Peyer's patch (tissue), 4 donors: ENCODE measurements around the gene PTH. TPM values are rescaled to one million over a fixed set of nuclear protein-coding genes. Genes with fewer than 3 reads are reported as not detected.

Experiments
- DNase-seq, 3 donors: peaks; one replicate each; pipeline ENCODE4 v3.0.0-alpha.2; 2017 to 2019
- H3K27ac ChIP-seq, 4 donors: fragments of 200-600 bp; sonication (generic); one replicate each; pipeline ENCODE4 v1.5.1; 2016 to 2019
- H3K27me3 ChIP-seq, 2 donors: fragments of 200-600 bp; sonication (generic); one replicate each; pipeline ENCODE4 v1.5.1; 2019
- H3K36me3 ChIP-seq, 3 donors: fragments of 200-600 bp; sonication (generic); one replicate each; pipeline ENCODE4 v1.5.1; 2016 to 2019
- H3K4me1 ChIP-seq, 4 donors: fragments of 200-600 bp; sonication (generic); one replicate each; pipeline ENCODE4 v1.5.1; 2016 to 2019
- H3K4me3 ChIP-seq, 4 donors: fragments of 200-600 bp; sonication (generic); 1 replicate in 3 of 4; 2 replicates in 1 of 4; pipeline ENCODE4 v1.5.1; 2016 to 2019; ENCODE audit warnings: mild to moderate bottlenecking in 1 of 4
- H3K9me3 ChIP-seq, 4 donors: fragments of 200-600 bp; sonication (generic); one replicate each; pipeline ENCODE4 v1.5.1; 2016 to 2019; ENCODE audit warnings: mild to moderate bottlenecking in 1 of 4
- CTCF ChIP-seq, 6 experiments: fragments of 450-650 bp in 4 of 6; fragments of 200-600 bp in 2 of 6; sonication (generic) in 1 of 6; IDR thresholded peaks; one replicate each; pipeline ENCODE4 v1.5.1; 2017 to 2019; ENCODE audit warnings: antibody characterized with exemption in 6 of 6, mild to moderate bottlenecking in 3 of 6, moderate library complexity in 1 of 6
- POLR2A ChIP-seq, 2 donors: fragments of 450-650 bp; IDR thresholded peaks; one replicate each; pipeline ENCODE4 v1.5.1; 2017; ENCODE audit warnings: antibody characterized with exemption in 2 of 2, mild to moderate bottlenecking in 2 of 2, moderate library complexity in 2 of 2
- total RNA-seq, 4 donors: library from RNA; depleted of rRNA; stranded (reverse); fragments of >200 nt; gene quantifications; one replicate each; pipeline ENCODE4 v1.1.0, GENCODE V29; 2016

Gene PTH
- total RNA-seq, result not detected

GRCh38 chr11:13495929-13496328 is at the start of gene PTH:
PTH (minus strand) TSS chr11:13495997; CDS start chr11:13492855, 3,142 bp downstream.
- Histone ChIP-seq H3K4me1 (no peaks in the 10 kb centered on the region), H3K27ac (no peak within 1 kb of the TSS), H3K4me3 (no peak within 1 kb of the TSS), H3K27me3 (no peaks in the 10 kb centered on the region), H3K36me3 (no peaks in the 10 kb centered on the region), H3K9me3 (no peaks in the 10 kb centered on the region)
- no peak for TF ChIP-seq POLR2A (IDR thresholded peaks at IDR 0.05)
- no peak for TF ChIP-seq CTCF (IDR thresholded peaks at IDR 0.05)
- no peak for DNase-seq

- peaks cover 0 to 6% (median 0%) of the 10 kb centered on the region in 4 donors for H3K9me3 ChIP-seq
- no peaks in the 10 kb centered on the region for H3K27me3 ChIP-seq
- no peaks in the 10 kb centered on the region for H3K4me1 ChIP-seq
- H3K4me3 ChIP-seq, result no peak overlapping the region
- no peak for TF ChIP-seq POLR2A (IDR thresholded peaks at IDR 0.05)
- no peak for TF ChIP-seq CTCF (IDR thresholded peaks at IDR 0.05)
- no peaks in the 10 kb centered on the region for H3K36me3 ChIP-seq
- DNase-seq, result no peak
- H3K27ac ChIP-seq, result no peak overlapping the region
Observed at GRCh38 chr11:13538044-13538443, 42.2 kb upstream of the PTH start.

- no peak overlapping the region for H3K27ac ChIP-seq
- DNase-seq, result no peak
- H3K9me3 ChIP-seq, result peaks cover 0 to 6% (median 0%) of the 10 kb centered on the region in 4 donors
- no peaks in the 10 kb centered on the region for H3K4me1 ChIP-seq
- H3K27me3 ChIP-seq, result no peaks in the 10 kb centered on the region
- TF ChIP-seq POLR2A (IDR thresholded peaks at IDR 0.05) (no peak), CTCF (IDR thresholded peaks at IDR 0.05) (no peak)
- no peak overlapping the region for H3K4me3 ChIP-seq
- H3K36me3 ChIP-seq, result no peaks in the 10 kb centered on the region
Observed at GRCh38 chr11:13535819-13536218, 40.0 kb upstream of the PTH start.

- DNase-seq, result no peak
- Histone ChIP-seq H3K36me3 (no peaks in the 10 kb centered on the region), H3K9me3 (peaks cover 0 to 6% (median 0%) of the 10 kb centered on the region in 4 donors), H3K27me3 (no peaks in the 10 kb centered on the region), H3K4me1 (no peaks in the 10 kb centered on the region), H3K27ac (no peak overlapping the region), H3K4me3 (no peak overlapping the region)
- no peak for TF ChIP-seq CTCF (IDR thresholded peaks at IDR 0.05)
- no peak for TF ChIP-seq POLR2A (IDR thresholded peaks at IDR 0.05)
Observed at GRCh38 chr11:13534358-13534757, 38.6 kb upstream of the PTH start.

DNA sequence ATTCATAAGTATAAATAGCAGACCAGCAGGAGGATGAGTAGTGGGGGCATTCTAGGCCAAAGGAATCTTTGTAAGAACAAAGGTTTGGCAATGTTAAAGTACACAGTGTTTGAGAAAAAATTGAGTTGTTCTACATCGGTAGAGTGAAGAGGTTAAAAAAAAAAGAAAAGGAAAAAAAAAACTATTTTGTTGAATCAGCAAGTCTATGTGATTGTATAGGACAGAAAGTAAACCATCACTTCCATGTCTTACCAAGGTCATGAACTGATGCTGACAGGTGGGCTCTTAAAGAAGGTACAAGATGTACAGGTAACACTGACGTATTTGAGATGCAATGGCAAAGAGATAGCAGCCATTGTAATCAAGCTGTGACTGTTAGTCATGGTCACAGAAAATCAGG is 29.5 kb upstream of the PTH start:
- Histone ChIP-seq H3K36me3 (no peaks in the 10 kb centered on the region), H3K27ac (no peak overlapping the region), H3K4me3 (no peak overlapping the region), H3K9me3 (no peaks in the 10 kb centered on the region), H3K27me3 (no peaks in the 10 kb centered on the region), H3K4me1 (no peaks in the 10 kb centered on the region)
- no peak for DNase-seq
- TF ChIP-seq POLR2A (IDR thresholded peaks at IDR 0.05) (no peak), CTCF (IDR thresholded peaks at IDR 0.05) (no peak)

- no peak overlapping the region for H3K4me3 ChIP-seq
- no peak for DNase-seq
- TF ChIP-seq CTCF (IDR thresholded peaks at IDR 0.05), result no peak
- no peak for TF ChIP-seq POLR2A (IDR thresholded peaks at IDR 0.05)
- H3K36me3 ChIP-seq, result no peaks in the 10 kb centered on the region
- H3K27me3 ChIP-seq, result no peaks in the 10 kb centered on the region
- H3K27ac ChIP-seq, result no peak overlapping the region
- no peaks in the 10 kb centered on the region for H3K9me3 ChIP-seq
- H3K4me1 ChIP-seq, result no peaks in the 10 kb centered on the region
Observed at GRCh38 chr11:13503393-13503792, 7.6 kb upstream of the PTH start.
